HCT116 (cell line): ENCODE data around the gene SEPTIN6. TPM values are rescaled to one million over a fixed set of nuclear protein-coding genes. Genes with fewer than 3 reads are reported as not detected.

Experiments
- ATAC-seq: fragments of 200-7000 bp; cut with Tn5 transposase; 2 replicates; pipeline ENCODE4 v1.9.1; 2020; ENCODE audit warnings: mild to moderate bottlenecking, moderate library complexity
- BruUV-seq: library from RNA; stranded (reverse); fragments of 400-500 nt; replicated peaks from 2 replicates; lab custom pipeline; 2021; lab: Mats Ljungman, UMichigan
- CTCF ChIA-PET: fragments of 300-600 bp; sonication (Branson Sonifier 250); formaldehyde crosslinking; loops from one replicate; lab custom pipeline; 2021; ENCODE audit warnings: antibody characterized with exemption; lab: Charles Lee
- POLR2A ChIA-PET: fragments of 300-600, 350-600 bp; sonication (Branson Sonifier 250); formaldehyde crosslinking; loops from one replicate; lab custom pipeline; 2021; ENCODE audit warnings: antibody characterized with exemption; lab: Charles Lee
- RAD21 ChIA-PET, 2 experiments: fragments of 300-600 bp; sonication (Branson Sonifier 250); formaldehyde crosslinking; loops; one replicate each; lab custom pipeline; 2023; ENCODE audit warnings: low total read pairs in 2 of 2; ENCODE audit not compliant: uncharacterized antibody in 2 of 2, unreplicated experiment in 2 of 2, low non-redundant PET in 1 of 2; lab: Charles Lee
- DNase-seq: peaks from one replicate; pipeline ENCODE4 v3.0.0-alpha.2; 2010; ENCODE audit warnings: low read depth, low spot score
- H2AFZ ChIP-seq: fragments of 200-600 bp; shearing (Covaris generic), sonication (generic); 2 replicates; pipeline ENCODE4 v1.6.1; 2017; ENCODE audit warnings: low read depth, mixed run types, mixed read lengths, antibody characterized with exemption, low read length; ENCODE audit not compliant: poor library complexity, severe bottlenecking
- H3K27ac ChIP-seq: 2 replicates; pipeline ENCODE4 v1.5.1; 2012; ENCODE audit warnings: low read depth, low read length
- H3K27me3 ChIP-seq: fragments of 200-600 bp; sonication (generic); 2 replicates; pipeline ENCODE4 v1.6.1; 2016; ENCODE audit warnings: mixed run types, low read length, mixed read lengths; ENCODE audit not compliant: insufficient read depth
- H3K36me3 ChIP-seq, 2 experiments: fragments of 200-500 bp in 1 of 2; fragments of 200-600 bp in 1 of 2; sonication (Bioruptor generic) in 1 of 2; sonication (generic) in 1 of 2; 2 replicates each; pipeline versions ENCODE4 v1.5.1 to v1.6.1; 2014 to 2016; ENCODE audit warnings: low read length in 2 of 2, inconsistent platforms in 1 of 2, mixed read lengths in 1 of 2, mixed run types in 1 of 2; ENCODE audit not compliant: insufficient read depth in 2 of 2, control insufficient read depth in 1 of 2
- H3K4me1 ChIP-seq, 2 experiments: fragments of 200-600 bp in 1 of 2; sonication (generic) in 1 of 2; 2 replicates each; pipeline versions ENCODE4 v1.5.1 to v1.6.1; 2012 to 2017; ENCODE audit warnings: low read length in 2 of 2, inconsistent platforms in 1 of 2, mild to moderate bottlenecking in 1 of 2, mixed read lengths in 1 of 2, mixed run types in 1 of 2, moderate library complexity in 1 of 2; ENCODE audit not compliant: insufficient read depth in 2 of 2, control insufficient read depth in 1 of 2
- H3K4me2 ChIP-seq: fragments of 200-600 bp; sonication (generic); 2 replicates; pipeline ENCODE4 v1.6.1; 2017; ENCODE audit warnings: mixed run types, low read length, mixed read lengths
- H3K4me3 ChIP-seq, 2 experiments: fragments of 200-600 bp in 1 of 2; sonication (generic) in 1 of 2; replicated peaks in 1 of 2; 2 replicates each; pipeline ENCODE4 v1.5.1; 2011 to 2016; ENCODE audit warnings: low read length in 2 of 2, control low read depth in 1 of 2, low read depth in 1 of 2, mild to moderate bottlenecking in 1 of 2, mixed read lengths in 1 of 2, mixed run types in 1 of 2
- H3K79me2 ChIP-seq: fragments of 200-600 bp; sonication (generic); 2 replicates; pipeline ENCODE4 v1.6.1; 2017; ENCODE audit warnings: mild to moderate bottlenecking, mixed run types, low read length, moderate library complexity, mixed read lengths; ENCODE audit not compliant: insufficient read depth
- H3K9ac ChIP-seq: fragments of 200-600 bp; sonication (generic); 2 replicates; pipeline ENCODE4 v1.6.1; 2016; ENCODE audit warnings: low read length, mixed read lengths
- H3K9me2 ChIP-seq: fragments of 200-600 bp; sonication (generic), shearing (Covaris generic); 2 replicates; pipeline ENCODE4 v1.6.1; 2017; ENCODE audit warnings: mixed run types, mild to moderate bottlenecking, moderate library complexity; ENCODE audit not compliant: insufficient read depth
- H3K9me3 ChIP-seq, 2 experiments: fragments of 200-500 bp in 1 of 2; fragments of 200-600 bp in 1 of 2; sonication (Bioruptor generic) in 1 of 2; sonication (generic) in 1 of 2; 2 replicates each; pipeline ENCODE4 v1.6.1; 2014 to 2017; ENCODE audit warnings: low read length in 2 of 2, mixed read lengths in 2 of 2, inconsistent platforms in 1 of 2, low read depth in 1 of 2, mild to moderate bottlenecking in 1 of 2, mixed run types in 1 of 2, moderate library complexity in 1 of 2; ENCODE audit not compliant: control insufficient read depth in 1 of 2, insufficient read depth in 1 of 2
- H4K20me1 ChIP-seq: fragments of 200-600 bp; sonication (generic), shearing (Covaris generic); 2 replicates; pipeline ENCODE4 v1.6.1; 2017; ENCODE audit warnings: mixed run types, mild to moderate bottlenecking, moderate library complexity; ENCODE audit not compliant: insufficient read depth
- EGR1 ChIP-seq: IDR thresholded peaks from 2 replicates; pipeline ENCODE4 v1.6.1; 2012; ENCODE audit warnings: low read depth
- FOSL1 ChIP-seq: IDR thresholded peaks from 2 replicates; pipeline ENCODE4 v1.6.1; 2012; ENCODE audit warnings: low read depth
- POLR2A ChIP-seq: IDR thresholded peaks from 2 replicates; pipeline ENCODE4 v1.7.0; 2011; ENCODE audit warnings: borderline replicate concordance; ENCODE audit not compliant: insufficient read depth, insufficient read length; ENCODE audit errors: extremely low read depth
- SIN3A ChIP-seq: IDR thresholded peaks from 2 replicates; pipeline ENCODE4 v1.6.1; 2012; ENCODE audit warnings: low read depth
- SRF ChIP-seq: IDR thresholded peaks from 2 replicates; pipeline ENCODE4 v1.6.1; 2012; ENCODE audit warnings: low read depth
- TCF7L2 ChIP-seq: IDR thresholded peaks from 2 replicates; pipeline ENCODE4 v1.7.0; 2011; ENCODE audit warnings: borderline replicate concordance, inconsistent platforms; ENCODE audit not compliant: insufficient read depth, insufficient read length; ENCODE audit errors: extremely low read depth
- YY1 ChIP-seq: IDR thresholded peaks from 2 replicates; pipeline ENCODE4 v1.6.1; 2011; ENCODE audit warnings: low read length, low read depth, moderate library complexity, mild to moderate bottlenecking; ENCODE audit not compliant: insufficient replicate concordance; ENCODE audit errors: extremely low read depth
- intact Hi-C: fragments of 100-400 bp; cut with micrococcal nuclease; formaldehyde crosslinking; loops from 2 replicates; pipeline ENCODE4 v1.10.0; 2022
- total RNA-seq: library from RNA; stranded (reverse); gene quantifications from one replicate; pipeline ENCODE4 v1.2.1, GENCODE V29; 2021; ENCODE audit not compliant: unreplicated experiment
- TF ChIP-seq, protein P1 (sequence below): IDR thresholded peaks from 2 replicates; pipeline ENCODE4 v1.6.1; 2011; ENCODE audit warnings: mild to moderate bottlenecking, low read length, moderate library complexity; ENCODE audit not compliant: insufficient replicate concordance; ENCODE audit errors: extremely low read depth
- TF ChIP-seq, protein P2 (sequence below): IDR thresholded peaks from 2 replicates; pipeline ENCODE4 v1.6.1; 2012

SEPTIN6 gene
- total RNA-seq, 1 experiment from 2014 or later: 10.8 TPM

DNA sequence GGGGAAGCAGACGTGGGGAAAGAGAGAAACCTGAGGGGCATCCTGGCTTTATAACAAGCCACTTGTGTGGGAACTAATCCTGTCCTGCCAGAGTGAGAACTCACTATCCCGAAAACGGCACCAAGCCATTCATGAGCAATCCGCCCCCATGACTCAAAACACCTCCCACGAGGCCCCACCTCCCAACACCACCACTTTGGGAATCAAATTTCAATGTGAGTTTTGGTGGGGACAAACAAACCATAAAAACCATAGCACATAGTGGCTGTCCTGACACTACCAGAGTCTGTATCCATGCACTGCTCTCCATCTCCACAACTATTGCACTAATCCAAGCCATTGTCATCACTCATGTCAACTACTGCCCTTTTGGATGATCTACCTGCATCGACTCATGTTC lies 28.5 kb upstream of the SEPTIN6 start:
- no peaks in the 10 kb centered on the region for H3K36me3 ChIP-seq
- H3K9me2 ChIP-seq: no peaks in the 10 kb centered on the region
- no TSS peak for BruUV-seq
- ChIA-PET CTCF (no interaction called here), POLR2A (no interaction called here), RAD21 (no interaction called here)
- H2AFZ ChIP-seq: no peak overlapping the region
- H3K4me2 ChIP-seq: no peak overlapping the region
- DNase-seq: no peak
- no peaks in the 10 kb centered on the region for H4K20me1 ChIP-seq
- no peak overlapping the region for H3K27ac ChIP-seq
- H3K9me3 ChIP-seq: no peaks in the 10 kb centered on the region
- no peak for TF ChIP-seq POLR2A
- TF ChIP-seq, protein P1, sequence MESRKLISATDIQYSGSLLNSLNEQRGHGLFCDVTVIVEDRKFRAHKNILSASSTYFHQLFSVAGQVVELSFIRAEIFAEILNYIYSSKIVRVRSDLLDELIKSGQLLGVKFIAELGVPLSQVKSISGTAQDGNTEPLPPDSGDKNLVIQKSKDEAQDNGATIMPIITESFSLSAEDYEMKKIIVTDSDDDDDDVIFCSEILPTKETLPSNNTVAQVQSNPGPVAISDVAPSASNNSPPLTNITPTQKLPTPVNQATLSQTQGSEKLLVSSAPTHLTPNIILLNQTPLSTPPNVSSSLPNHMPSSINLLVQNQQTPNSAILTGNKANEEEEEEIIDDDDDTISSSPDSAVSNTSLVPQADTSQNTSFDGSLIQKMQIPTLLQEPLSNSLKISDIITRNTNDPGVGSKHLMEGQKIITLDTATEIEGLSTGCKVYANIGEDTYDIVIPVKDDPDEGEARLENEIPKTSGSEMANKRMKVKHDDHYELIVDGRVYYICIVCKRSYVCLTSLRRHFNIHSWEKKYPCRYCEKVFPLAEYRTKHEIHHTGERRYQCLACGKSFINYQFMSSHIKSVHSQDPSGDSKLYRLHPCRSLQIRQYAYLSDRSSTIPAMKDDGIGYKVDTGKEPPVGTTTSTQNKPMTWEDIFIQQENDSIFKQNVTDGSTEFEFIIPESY: no peak
- TF ChIP-seq FOSL1: no peak
- no peak for TF ChIP-seq EGR1
- ATAC-seq: no peak
- H3K79me2 ChIP-seq: no peaks in the 10 kb centered on the region
- no peak overlapping the region for H3K4me3 ChIP-seq
- H3K27me3 ChIP-seq: no peaks in the 10 kb centered on the region
- intact Hi-C loops: no loop called here
- no peak overlapping the region for H3K9ac ChIP-seq
- H3K4me1 ChIP-seq: no peaks in the 10 kb centered on the region

DNA sequence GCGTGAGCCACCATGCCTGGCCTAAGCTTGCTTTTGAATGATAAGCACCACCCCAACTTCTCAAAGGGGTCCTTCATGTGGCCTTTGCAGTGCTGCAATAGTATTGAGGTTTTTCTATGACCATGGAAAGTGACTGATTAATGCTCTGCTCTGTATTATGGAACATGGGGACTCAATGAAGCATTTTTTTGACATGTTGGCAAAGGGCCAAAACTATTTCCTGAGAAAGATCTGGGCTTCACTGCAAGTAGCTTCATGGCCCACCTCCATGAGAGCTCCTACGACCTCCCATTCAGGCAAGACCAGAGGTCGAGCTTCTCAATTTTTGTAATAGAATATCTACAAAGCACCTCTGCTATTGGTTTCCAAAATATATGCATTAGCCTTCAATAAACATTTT lies 16.7 kb upstream of the SEPTIN6 start:
- TF ChIP-seq YY1 (no peak), TCF7L2 (no peak), SRF (no peak), SIN3A (no peak)
- TF ChIP-seq, protein P2, sequence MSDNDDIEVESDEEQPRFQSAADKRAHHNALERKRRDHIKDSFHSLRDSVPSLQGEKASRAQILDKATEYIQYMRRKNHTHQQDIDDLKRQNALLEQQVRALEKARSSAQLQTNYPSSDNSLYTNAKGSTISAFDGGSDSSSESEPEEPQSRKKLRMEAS: no peak
- H4K20me1 ChIP-seq: no peaks in the 10 kb centered on the region
- BruUV-seq: no TSS peak
- ChIA-PET CTCF (interaction anchor here (1.5 kb wide), 1 partner anchor 19 kb away, joined by 4 read pairs; no protein-coding TSS in a partner anchor), POLR2A (no interaction called here), RAD21 (no interaction called here)
- no peaks in the 10 kb centered on the region for H3K9me2 ChIP-seq
- H2AFZ ChIP-seq: no peak overlapping the region
- no peaks in the 10 kb centered on the region for H3K36me3 ChIP-seq
- H3K27me3 ChIP-seq: no peaks in the 10 kb centered on the region
- ATAC-seq (no peak), DNase-seq (no peak)
- intact Hi-C loops: no loop called here
- H3K4me1 ChIP-seq: no peaks in the 10 kb centered on the region
- H3K9me3 ChIP-seq: no peaks in the 10 kb centered on the region
- no peak overlapping the region for H3K9ac ChIP-seq
- H3K4me3 ChIP-seq: no peak overlapping the region
- no peak overlapping the region for H3K4me2 ChIP-seq
- no peak overlapping the region for H3K27ac ChIP-seq
- no peaks in the 10 kb centered on the region for H3K79me2 ChIP-seq
